ENCODE data around the gene OXCT2.

OXCT2 gene

GRCh38 chr1:39729030-39729429 is 42.1 kb downstream of the OXCT2 start:
- no peak for DNase-seq

- no peak for DNase-seq
These were observed 43.2 kb downstream of the OXCT2 start for GRCh38 chr1:39727932-39728317.

GRCh38 chr1:39727221-39727931 is 43.8 kb downstream of the OXCT2 start:
- DNase-seq, result no peak

GRCh38 chr1:39726600-39726999 is 44.5 kb downstream of the OXCT2 start:
- DNase-seq, result no peak

- DNase-seq, result no peak
These were observed 48.7 kb downstream of the OXCT2 start for GRCh38 chr1:39722495-39722894.

- no peak for DNase-seq
These were observed 49.5 kb downstream of the OXCT2 start for GRCh38 chr1:39721664-39722063.

- DNase-seq, result peak; percentile 17
These were observed 50.8 kb downstream of the OXCT2 start for GRCh38 chr1:39720094-39720999.
